ENCODE data around the gene RPP38. TPM values are rescaled to one million over a fixed set of nuclear protein-coding genes. Genes with fewer than 3 reads are reported as not detected.

Gene RPP38
- total RNA-seq, 4 donors from 2014 or later, result 7.5 to 10.6 (median 10.3) TPM

GRCh38 chr10:15088428-15089261 lies 8.5 kb upstream of the RPP38 start, which contains the start of gene ACBD7:
Gene ACBD7, minus strand, starts transcription at chr10:15088776. Its CDS starts 48 bp downstream, at chr10:15088728.
- no peak for TF ChIP-seq CTCF (IDR thresholded peaks at IDR 0.05; ENCODE audit: low read depth)

- TF ChIP-seq CTCF (IDR thresholded peaks at IDR 0.05; ENCODE audit: low read depth), result no peak
Observed at GRCh38 chr10:15091418-15091817, 5.7 kb upstream of the RPP38 start.

- no peak for TF ChIP-seq CTCF (IDR thresholded peaks at IDR 0.05; ENCODE audit: low read depth)
Observed at GRCh38 chr10:15092855-15093408, 4.2 kb upstream of the RPP38 start.

GRCh38 chr10:15096661-15097010 lies 519 bp upstream of the RPP38 start:
- TF ChIP-seq CTCF (IDR thresholded peaks at IDR 0.05; ENCODE audit: low read depth), result no peak

GRCh38 chr10:15099886-15100285 lies 2.7 kb downstream of the RPP38 start:
- TF ChIP-seq CTCF (IDR thresholded peaks at IDR 0.05; ENCODE audit: low read depth), result no peak

- no peak for TF ChIP-seq CTCF (IDR thresholded peaks at IDR 0.05; ENCODE audit: low read depth)
Observed at GRCh38 chr10:15103513-15103912, 6.4 kb downstream of the RPP38 start.

GRCh38 chr10:15106352-15107013 lies 9.3 kb downstream of the RPP38 start:
- no peak for TF ChIP-seq CTCF (IDR thresholded peaks at IDR 0.05; ENCODE audit: low read depth)
